Activated CD8-positive, alpha-beta memory T cell treated with anti-CD3 and anti-CD28 coated beads, Interleukin-2, amount 10 ng/mL, durations not matched to agents 7 days and 5 days (primary cell): ENCODE results near the gene RAD18. TPM values are rescaled to one million over a fixed set of nuclear protein-coding genes. Genes with fewer than 3 reads are reported as not detected.
A peak's percentile ranks its signal among the peaks of the same experiment; 100 is the strongest.

Experiments
- ATAC-seq: fragments of 150-1000 bp; cut with Tn5 transposase; one replicate; pipeline ENCODE4 v1.10.0; 2021; ENCODE audit warnings: moderate library complexity
- CTCF ChIA-PET: fragments of 350-600 bp; sonication (Branson Sonifier 250); formaldehyde crosslinking; loops from one replicate; lab custom pipeline; 2021; ENCODE audit warnings: antibody characterized with exemption; lab: Charles Lee
- DNase-seq: peaks from one replicate; pipeline ENCODE4 v3.0.0-alpha.2; 2020
- H3K27ac Mint-ChIP-seq: one replicate; pipeline ENCODE4 v1.8.0; 2021; ENCODE audit warnings: mild to moderate bottlenecking, mixed read lengths
- H3K27me3 Mint-ChIP-seq: one replicate; pipeline ENCODE4 v1.8.0; 2021; ENCODE audit warnings: mixed read lengths
- H3K36me3 Mint-ChIP-seq: one replicate; pipeline ENCODE4 v1.8.0; 2021; ENCODE audit warnings: mild to moderate bottlenecking, mixed read lengths
- H3K4me1 Mint-ChIP-seq: one replicate; pipeline ENCODE4 v1.8.0; 2021; ENCODE audit warnings: mixed read lengths
- H3K4me3 Mint-ChIP-seq: one replicate; pipeline ENCODE4 v1.8.0; 2021; ENCODE audit warnings: mild to moderate bottlenecking, moderate library complexity, mixed read lengths
- H3K9me3 Mint-ChIP-seq: one replicate; pipeline ENCODE4 v1.8.0; 2022; ENCODE audit warnings: low read depth, mixed read lengths
- total RNA-seq, 2 experiments: library from RNA; stranded (reverse); gene quantifications; one replicate each; pipeline ENCODE4 v1.2.3, GENCODE V29; 2021

The RAD18 gene
- total RNA-seq, 2 experiments from 2014 or later, result 35.4 to 37.6 TPM

DNA sequence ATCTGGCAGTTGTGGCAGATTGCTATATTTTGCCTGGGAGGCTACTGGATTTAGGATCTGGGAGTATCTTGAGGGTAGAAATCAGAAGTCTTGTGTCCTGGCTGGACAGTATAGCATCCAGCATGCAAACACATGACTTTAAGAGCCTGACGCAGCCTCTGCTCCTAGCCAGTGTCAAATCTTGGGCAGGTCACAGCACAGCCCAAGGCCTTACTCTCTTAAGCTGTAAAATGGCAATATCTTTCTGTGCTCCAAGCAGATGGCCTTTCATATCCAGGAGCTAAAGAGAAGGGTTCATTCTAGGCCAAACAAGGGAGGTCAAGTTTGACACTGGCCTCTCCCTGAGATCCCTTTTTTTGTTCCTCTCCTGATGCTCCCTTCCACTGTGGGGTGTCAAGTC lies 19.8 kb upstream of the RAD18 start:
- no peaks in the 10 kb centered on the region for H3K36me3 Mint-ChIP-seq
- ATAC-seq, result no peak
- H3K27me3 Mint-ChIP-seq, result peaks cover 28% of the 10 kb centered on the region

DNA sequence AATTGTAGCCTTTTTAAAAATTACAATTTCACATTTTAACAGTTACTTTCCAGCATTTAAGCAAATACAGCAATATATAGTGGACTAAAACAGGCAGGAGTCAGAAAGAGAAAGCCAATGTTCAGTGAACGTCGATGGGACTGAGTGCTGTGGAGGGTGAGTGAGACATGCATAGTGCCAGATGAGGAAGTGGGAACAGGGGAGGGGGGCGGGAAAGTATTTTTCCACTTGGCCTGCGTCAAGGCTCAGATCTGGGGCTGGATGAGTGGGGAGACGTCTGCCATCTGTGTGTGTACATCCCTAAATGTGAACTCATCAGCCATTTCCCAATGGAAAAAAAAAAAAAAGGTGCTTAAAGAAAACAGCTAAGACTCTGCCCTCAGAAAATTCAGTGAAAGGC lies 19.2 kb upstream of the RAD18 start:
- no peak overlapping the region for H3K27ac Mint-ChIP-seq
- no peaks in the 10 kb centered on the region for H3K36me3 Mint-ChIP-seq
- peaks cover 33% of the 10 kb centered on the region for H3K27me3 Mint-ChIP-seq
- ATAC-seq (no peak), DNase-seq (no peak)
- no peaks in the 10 kb centered on the region for H3K9me3 Mint-ChIP-seq
- CTCF ChIA-PET, result no interaction called here
- H3K4me1 Mint-ChIP-seq, result no peaks in the 10 kb centered on the region
- no peak overlapping the region for H3K4me3 Mint-ChIP-seq

More for the DNA sequence above, 19.8 kb upstream of the RAD18 start:
- DNase-seq, result no peak
- Mint-ChIP-seq H3K4me3 (no peak overlapping the region), H3K9me3 (no peaks in the 10 kb centered on the region), H3K4me1 (no peaks in the 10 kb centered on the region), H3K27ac (no peak overlapping the region)
- CTCF ChIA-PET, result no interaction called here

DNA sequence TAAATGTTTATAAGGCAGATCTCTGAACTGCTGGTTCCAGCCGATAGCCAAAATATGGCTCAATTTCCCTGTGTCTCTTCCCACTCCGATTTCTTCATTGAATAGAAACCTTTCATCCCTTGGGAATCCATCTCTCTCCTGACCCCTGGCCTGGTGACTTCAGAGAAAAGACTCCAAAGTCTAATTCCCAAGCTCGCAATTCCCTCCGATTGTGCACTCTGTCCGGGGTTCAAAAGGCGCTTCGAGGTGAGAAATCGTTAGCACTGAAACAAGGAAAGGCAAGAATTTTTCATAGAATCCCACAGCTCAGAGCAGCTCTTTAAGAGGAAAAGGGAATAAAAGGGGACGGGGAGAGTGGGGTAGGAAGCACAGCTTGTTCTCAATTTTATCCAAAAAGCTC lies 18.4 kb upstream of the RAD18 start:
- Mint-ChIP-seq H3K36me3 (no peaks in the 10 kb centered on the region), H3K9me3 (no peaks in the 10 kb centered on the region), H3K27ac (no peak overlapping the region), H3K4me3 (no peak overlapping the region), H3K27me3 (peaks cover 33% of the 10 kb centered on the region), H3K4me1 (no peaks in the 10 kb centered on the region)
- CTCF ChIA-PET, result no interaction called here
- no peak for DNase-seq
- no peak for ATAC-seq

DNA sequence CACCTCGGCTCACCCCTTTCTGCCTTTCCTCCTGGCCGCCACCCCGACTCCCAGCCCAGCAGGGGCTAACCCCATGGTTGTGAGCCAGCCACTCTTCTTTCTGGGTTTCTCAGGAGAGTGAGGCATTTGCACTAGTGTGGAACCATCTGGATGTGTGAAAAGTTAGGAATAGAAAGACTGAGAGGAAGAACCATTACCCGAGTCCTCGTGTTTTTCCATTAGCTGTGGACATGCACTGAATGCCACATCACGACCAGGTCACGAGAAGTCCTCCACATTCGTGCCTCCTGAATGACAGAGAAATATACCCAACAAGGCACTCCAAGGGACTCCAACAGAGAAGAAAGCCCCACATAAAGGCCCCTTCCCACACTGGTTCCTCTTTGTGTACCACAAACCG lies 18.0 kb upstream of the RAD18 start:
- Mint-ChIP-seq H3K9me3 (no peaks in the 10 kb centered on the region), H3K4me3 (no peak overlapping the region), H3K27ac (no peak overlapping the region), H3K4me1 (no peaks in the 10 kb centered on the region), H3K36me3 (no peaks in the 10 kb centered on the region), H3K27me3 (peaks cover 33% of the 10 kb centered on the region)
- ATAC-seq, result no peak
- CTCF ChIA-PET, result interaction anchor here (2.1 kb wide), 1 partner anchor 321 kb away, joined by 6 read pairs; no protein-coding TSS in a partner anchor
- no peak for DNase-seq

DNA sequence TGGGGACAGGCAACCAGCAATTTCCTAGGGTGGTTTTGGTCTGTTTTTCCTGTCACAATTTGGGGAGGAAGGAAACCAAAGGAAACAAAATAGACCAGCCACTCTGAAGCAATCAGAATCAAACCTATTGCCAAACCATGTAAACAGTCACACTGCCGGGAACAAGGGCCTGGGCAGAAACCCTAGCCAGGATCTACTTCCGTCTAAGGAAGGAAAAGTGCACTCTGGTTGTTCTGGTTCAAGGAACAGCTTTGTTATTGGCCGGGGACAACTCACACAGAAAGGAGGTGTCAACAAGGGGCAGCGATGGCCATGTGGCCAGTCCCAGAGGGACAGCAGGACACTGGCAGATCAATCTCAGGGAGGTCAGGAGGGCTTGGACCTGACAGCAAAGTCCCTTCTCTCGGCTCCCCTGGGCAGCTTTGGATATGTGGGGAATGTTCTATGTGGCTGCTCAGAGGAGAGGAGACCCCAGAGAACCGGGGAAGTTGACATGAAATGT lies 17.5 kb upstream of the RAD18 start:
- no peak for DNase-seq
- Mint-ChIP-seq H3K9me3 (no peaks in the 10 kb centered on the region), H3K4me1 (no peaks in the 10 kb centered on the region), H3K36me3 (no peaks in the 10 kb centered on the region), H3K27me3 (peaks cover 33% of the 10 kb centered on the region), H3K27ac (no peak overlapping the region), H3K4me3 (no peak overlapping the region)
- no peak for ATAC-seq
- CTCF ChIA-PET, result interaction anchor here (1.6 to 2.1 kb wide), 2 partner anchors 8 to 322 kb away, joined by 6 to 7 read pairs; no protein-coding TSS in a partner anchor

DNA sequence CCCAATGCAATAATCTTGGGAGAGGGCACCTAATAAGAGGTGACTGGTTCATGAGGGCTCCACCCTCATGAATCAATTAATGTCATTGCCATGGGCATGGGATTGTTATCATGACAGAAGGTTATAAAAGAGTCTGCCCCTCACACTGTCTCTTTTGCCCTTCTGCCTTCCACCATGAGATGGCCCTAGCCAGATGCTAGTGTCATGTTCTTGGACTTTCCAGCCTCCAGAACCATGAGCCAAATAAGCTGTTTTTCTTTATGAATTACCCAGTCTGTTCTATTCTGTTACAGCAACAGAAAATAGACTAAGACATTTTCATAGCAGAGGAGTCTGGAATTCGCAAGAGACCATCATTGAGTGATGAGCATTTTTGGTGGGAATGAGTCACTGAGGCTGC lies 16.0 kb upstream of the RAD18 start:
- Mint-ChIP-seq H3K27me3 (peaks cover 33% of the 10 kb centered on the region), H3K4me3 (no peak overlapping the region), H3K27ac (no peak overlapping the region), H3K36me3 (no peaks in the 10 kb centered on the region), H3K4me1 (no peaks in the 10 kb centered on the region), H3K9me3 (no peaks in the 10 kb centered on the region)
- DNase-seq (no peak), ATAC-seq (no peak)
- CTCF ChIA-PET, result interaction anchor here (1.6 to 2.1 kb wide), 2 partner anchors 9 to 323 kb away, joined by 6 to 7 read pairs; no protein-coding TSS in a partner anchor

DNA sequence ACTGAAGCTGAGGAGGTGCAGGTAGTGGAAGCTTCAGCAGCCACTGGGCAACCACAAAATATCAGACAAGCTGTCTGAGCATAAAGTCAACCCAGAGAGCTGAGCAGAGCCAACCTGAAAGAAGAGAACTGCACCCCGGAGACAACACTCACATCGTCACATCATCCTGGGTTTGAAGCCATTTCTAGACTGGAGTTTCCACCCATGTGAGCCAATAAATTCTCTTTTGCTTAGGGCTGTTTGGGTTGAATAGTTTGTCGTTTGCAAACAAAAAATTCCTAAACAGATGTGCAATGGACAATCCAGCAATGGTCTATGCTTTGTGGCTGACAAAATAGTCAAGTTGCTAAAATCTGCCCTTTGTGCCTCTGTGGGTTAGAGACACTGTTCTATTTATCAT lies 15.3 kb upstream of the RAD18 start:
- no peak overlapping the region for H3K27ac Mint-ChIP-seq
- H3K4me3 Mint-ChIP-seq, result no peak overlapping the region
- no peaks in the 10 kb centered on the region for H3K36me3 Mint-ChIP-seq
- no peaks in the 10 kb centered on the region for H3K9me3 Mint-ChIP-seq
- no peak for DNase-seq
- CTCF ChIA-PET, result interaction anchor here (0.9 kb wide), 1 partner anchor 9 kb away, joined by 5 read pairs; no protein-coding TSS in a partner anchor
- ATAC-seq, result no peak
- peaks cover 33% of the 10 kb centered on the region for H3K27me3 Mint-ChIP-seq
- H3K4me1 Mint-ChIP-seq, result no peaks in the 10 kb centered on the region

DNA sequence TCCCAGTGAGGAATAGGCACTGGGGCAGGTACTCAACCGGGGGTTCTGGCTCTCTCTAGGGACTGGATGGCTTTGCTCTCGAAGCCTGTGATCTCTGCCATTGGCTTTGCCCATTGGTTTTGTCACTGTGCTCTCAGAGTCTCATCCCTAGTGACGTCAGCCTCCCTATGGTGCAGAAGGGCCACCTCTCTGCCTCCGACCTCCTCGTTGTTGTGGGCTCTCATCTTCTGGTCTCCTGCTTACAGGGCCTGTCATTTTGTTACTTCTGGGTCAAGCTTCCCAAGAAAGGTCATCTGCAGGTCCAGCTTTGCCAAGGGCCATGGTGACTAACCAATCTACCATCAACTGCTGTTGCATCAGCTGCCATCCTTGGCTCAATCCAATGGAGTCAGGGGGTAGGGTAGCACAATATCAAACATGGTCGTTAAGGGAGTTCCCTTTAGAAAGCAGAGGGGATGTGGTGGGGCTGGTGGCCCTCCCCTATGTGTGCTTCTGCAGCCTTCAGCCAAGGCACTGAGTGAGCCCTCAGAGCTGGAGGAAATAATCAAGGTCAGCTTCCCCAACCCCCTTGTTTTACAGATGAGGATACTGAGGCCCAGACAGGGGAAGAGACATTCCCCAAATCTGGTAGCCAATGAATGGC lies 13.4 kb upstream of the RAD18 start:
- H3K4me3 Mint-ChIP-seq, result no peak overlapping the region
- no peak overlapping the region for H3K27ac Mint-ChIP-seq
- H3K4me1 Mint-ChIP-seq, result no peaks in the 10 kb centered on the region
- H3K27me3 Mint-ChIP-seq, result peaks cover 28% of the 10 kb centered on the region
- DNase-seq (no peak), ATAC-seq (no peak)
- no peaks in the 10 kb centered on the region for H3K36me3 Mint-ChIP-seq
- CTCF ChIA-PET, result interaction anchor here (7.7 kb wide), 1 partner anchor 11 kb away, joined by 39 read pairs; no protein-coding TSS in a partner anchor
- H3K9me3 Mint-ChIP-seq, result no peaks in the 10 kb centered on the region

DNA sequence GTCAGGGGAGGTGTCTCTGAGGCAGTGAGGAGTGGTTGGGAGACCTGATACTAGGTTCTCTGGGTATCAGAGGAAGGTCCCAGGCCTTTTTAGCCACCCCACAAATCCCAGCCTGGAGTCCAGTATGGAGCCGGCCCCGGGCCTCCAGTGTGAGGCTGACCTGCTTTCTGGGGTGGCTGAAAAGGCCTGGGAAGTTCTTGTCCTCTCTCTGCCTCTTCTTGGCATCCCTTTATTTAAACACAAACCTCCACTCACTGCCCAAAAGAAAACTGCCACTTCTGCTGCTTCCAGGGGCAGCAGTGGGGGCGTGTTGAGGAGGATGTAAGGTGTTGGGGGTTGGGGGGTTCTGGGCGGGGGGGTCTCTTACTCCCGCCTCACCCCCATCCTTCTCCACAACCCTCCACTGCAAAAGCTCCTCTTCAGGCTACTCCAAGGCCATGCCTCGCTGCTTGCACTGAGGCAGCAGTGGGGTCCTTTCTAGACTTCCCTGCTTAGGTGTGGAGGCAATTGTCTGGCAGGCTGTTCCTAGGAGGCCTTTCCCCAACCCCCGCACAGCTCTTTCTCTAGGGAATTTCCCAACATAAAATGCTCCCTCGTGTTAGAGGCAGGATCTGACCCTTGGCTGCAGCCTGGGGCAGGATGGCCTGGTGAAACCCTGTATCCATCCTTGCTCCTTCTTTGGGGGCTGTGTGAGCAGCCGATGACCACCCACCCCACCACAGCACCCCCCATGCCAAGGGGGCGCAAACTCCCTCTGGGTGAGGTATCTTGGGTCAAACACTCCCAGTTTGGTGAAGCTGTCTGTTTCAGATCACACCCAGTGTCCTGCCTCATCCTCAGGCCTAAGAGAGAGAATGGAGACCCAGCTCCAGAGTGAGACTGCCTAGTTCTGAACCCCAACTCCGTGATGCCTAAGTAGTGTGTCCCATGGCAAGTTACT lies 12.1 kb upstream of the RAD18 start:
- CTCF ChIA-PET, result interaction anchor here (7.7 kb wide), 2 partner anchors 12 to 327 kb away, joined by 39 to 64 read pairs; no protein-coding TSS in a partner anchor
- ATAC-seq, result no peak
- H3K27ac Mint-ChIP-seq, result no peak overlapping the region
- H3K36me3 Mint-ChIP-seq, result no peaks in the 10 kb centered on the region
- peaks cover 4% of the 10 kb centered on the region for H3K4me1 Mint-ChIP-seq
- H3K4me3 Mint-ChIP-seq, result no peak overlapping the region
- peaks cover 17% of the 10 kb centered on the region for H3K27me3 Mint-ChIP-seq
- DNase-seq, result no peak
- H3K9me3 Mint-ChIP-seq, result no peaks in the 10 kb centered on the region

DNA sequence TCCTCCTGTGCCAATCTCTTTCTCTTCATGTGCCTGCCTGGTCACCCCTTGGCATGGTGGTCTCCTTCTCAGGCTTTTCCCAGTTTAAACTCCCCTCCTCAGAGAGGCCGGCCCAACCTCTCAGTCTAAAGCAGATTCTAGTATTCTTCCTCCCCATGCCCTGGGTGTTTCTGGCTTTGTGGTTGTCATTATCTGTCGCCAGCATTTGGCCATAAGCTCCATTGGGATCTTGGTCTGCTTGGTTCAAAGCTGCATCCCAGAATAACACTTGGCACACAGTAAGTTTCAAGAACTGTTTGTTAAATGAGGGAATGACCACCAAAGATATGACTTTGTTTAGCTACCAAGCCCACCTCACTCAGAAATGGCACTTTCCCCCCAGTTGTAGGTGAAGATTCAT lies 11.2 kb upstream of the RAD18 start:
- ATAC-seq (no peak), DNase-seq (no peak)
- CTCF ChIA-PET, result interaction anchor here (7.7 kb wide), 2 partner anchors 13 to 328 kb away, joined by 39 to 64 read pairs; no protein-coding TSS in a partner anchor
- Mint-ChIP-seq H3K27ac (no peak overlapping the region), H3K4me1 (peaks cover 4% of the 10 kb centered on the region), H3K9me3 (no peaks in the 10 kb centered on the region), H3K36me3 (no peaks in the 10 kb centered on the region), H3K4me3 (no peak overlapping the region), H3K27me3 (peaks cover 16% of the 10 kb centered on the region)

DNA sequence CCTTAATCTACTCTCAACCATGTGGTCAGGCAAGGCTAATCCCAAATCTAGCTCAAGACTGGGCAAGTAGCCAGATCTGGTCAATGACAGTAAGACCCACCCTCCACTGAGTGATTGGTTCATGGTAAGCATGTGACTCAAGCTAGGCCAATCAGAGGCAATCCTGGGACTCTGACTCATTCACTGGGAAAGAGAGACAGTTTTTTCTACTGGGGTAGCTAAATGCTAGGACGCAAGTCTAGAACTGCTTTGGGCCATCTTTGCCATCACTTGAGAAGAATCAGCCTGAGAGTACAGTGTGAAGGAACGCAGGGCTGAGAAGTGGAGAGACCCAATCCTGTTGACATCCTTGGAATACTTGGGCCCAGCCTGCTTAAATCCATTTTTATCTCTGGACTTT lies 9.4 kb upstream of the RAD18 start:
- CTCF ChIA-PET, result interaction anchor here (0.6 to 7.7 kb wide), 5 partner anchors 15 to 330 kb away, joined by 3 to 64 read pairs (median 6); no protein-coding TSS in a partner anchor
- H3K9me3 Mint-ChIP-seq, result no peaks in the 10 kb centered on the region
- DNase-seq (no peak), ATAC-seq (no peak)
- H3K27me3 Mint-ChIP-seq, result peaks cover 18% of the 10 kb centered on the region
- H3K4me3 Mint-ChIP-seq, result no peak overlapping the region
- H3K36me3 Mint-ChIP-seq, result no peaks in the 10 kb centered on the region
- peaks cover 4% of the 10 kb centered on the region for H3K4me1 Mint-ChIP-seq
- H3K27ac Mint-ChIP-seq, result no peak overlapping the region

DNA sequence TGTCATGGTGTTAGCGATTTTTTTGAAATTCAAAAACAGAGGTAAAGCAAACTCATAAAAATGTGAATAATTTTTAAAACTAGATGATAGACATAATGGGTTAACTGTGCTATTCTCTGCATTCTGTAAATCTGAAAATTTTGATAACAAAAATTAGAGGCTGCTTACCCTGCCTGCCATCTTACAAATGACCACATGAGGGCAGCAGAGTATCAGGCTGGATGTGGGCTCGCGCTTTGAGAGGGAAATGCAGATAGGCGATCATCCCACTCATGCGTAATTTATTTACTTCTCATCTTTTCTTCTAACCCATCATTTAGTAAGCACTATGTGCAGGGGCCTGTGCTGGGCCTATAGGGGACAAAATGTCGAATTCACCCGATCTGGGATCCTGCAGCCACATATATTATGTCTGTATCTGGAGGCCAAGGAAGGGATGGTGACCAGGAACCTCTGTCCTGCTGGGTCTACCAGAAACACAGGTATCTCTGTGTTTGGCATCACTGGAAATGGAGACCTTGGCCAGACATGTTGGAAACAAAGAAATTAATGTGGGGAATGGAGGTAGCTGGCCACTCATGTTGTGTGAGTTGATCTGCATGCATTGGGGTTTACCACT lies 7.8 kb upstream of the RAD18 start:
- peaks cover 17% of the 10 kb centered on the region for H3K27me3 Mint-ChIP-seq
- ATAC-seq (peak; percentile 78), DNase-seq (peak; percentile 80)
- no peaks in the 10 kb centered on the region for H3K36me3 Mint-ChIP-seq
- H3K4me1 Mint-ChIP-seq, result peaks cover 4% of the 10 kb centered on the region
- no peaks in the 10 kb centered on the region for H3K9me3 Mint-ChIP-seq
- no peak overlapping the region for H3K27ac Mint-ChIP-seq
- no peak overlapping the region for H3K4me3 Mint-ChIP-seq
- CTCF ChIA-PET, result interaction anchor here (0.6 to 7.7 kb wide), 5 partner anchors 17 to 331 kb away, joined by 3 to 64 read pairs (median 3); no protein-coding TSS in a partner anchor

DNA sequence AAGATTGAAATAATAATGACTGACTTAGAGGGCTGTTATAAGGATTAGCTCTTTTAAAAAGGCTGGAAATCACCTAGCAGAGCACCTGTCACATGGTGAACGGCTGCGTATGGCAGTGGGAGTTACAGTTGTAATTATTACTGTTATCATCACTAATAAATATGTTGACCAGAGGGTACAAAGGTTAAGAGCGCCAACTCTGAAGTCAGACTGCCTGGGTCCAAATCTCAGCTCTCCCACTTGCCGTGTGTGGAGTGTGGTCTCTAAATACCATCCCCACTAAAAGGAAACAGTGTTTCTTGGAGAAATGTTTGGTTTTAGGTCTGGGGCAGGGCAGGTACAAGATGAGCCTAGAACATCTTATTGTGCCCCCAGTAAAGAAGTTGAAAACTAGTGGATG lies 6.0 kb upstream of the RAD18 start:
- Mint-ChIP-seq H3K27me3 (peaks cover 17% of the 10 kb centered on the region), H3K4me1 (peaks cover 4% of the 10 kb centered on the region), H3K4me3 (no peak overlapping the region), H3K27ac (no peak overlapping the region), H3K9me3 (no peaks in the 10 kb centered on the region), H3K36me3 (no peaks in the 10 kb centered on the region)
- CTCF ChIA-PET, result interaction anchor here (1.2 to 7.7 kb wide), 4 partner anchors 18 to 759 kb away, joined by 3 to 64 read pairs (median 22); partner anchors contain the start of gene SRGAP3
- no peak for ATAC-seq
- no peak for DNase-seq
